ENCODE data around the gene PTH2.

DNA sequence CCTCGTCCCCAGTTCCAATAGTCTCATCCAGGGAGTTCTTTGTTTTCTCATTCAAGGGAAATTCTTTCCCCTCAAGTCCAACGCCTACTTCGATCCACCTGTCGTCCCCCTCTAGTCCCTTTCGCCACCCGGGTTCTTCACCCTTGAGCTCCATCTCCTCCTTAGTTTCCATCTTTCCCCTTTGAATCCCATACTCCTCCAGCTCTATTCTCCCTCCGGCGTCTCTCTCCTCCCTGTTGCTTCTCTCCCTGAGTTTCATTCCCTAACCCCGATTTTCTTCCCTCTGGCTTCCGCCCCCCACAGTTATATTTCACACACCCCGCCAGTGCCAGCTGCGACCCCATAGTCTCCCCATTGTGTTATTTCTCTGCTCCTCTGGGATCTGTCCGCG, 18.7 kb upstream of the PTH2 start:
- TF ChIP-seq POLR2AphosphoS5 (IDR thresholded peaks at IDR 0.05) (no peak), CTCF (IDR thresholded peaks at IDR 0.05; ENCODE audit: poor library complexity, severe bottlenecking) (no peak), RAD21 (conservative IDR thresholded peaks at IDR 0.05) (no peak), EP300 (conservative IDR thresholded peaks at IDR 0.05; ENCODE audit: poor library complexity, severe bottlenecking) (no peak), EZH2 (IDR thresholded peaks at IDR 0.05; ENCODE audit: borderline replicate concordance, insufficient read depth, low read length, poor library complexity, severe bottlenecking) (peak; percentile 56), SMC3 (conservative IDR thresholded peaks at IDR 0.05; ENCODE audit: poor library complexity) (no peak)

All from neural cell (in vitro differentiated cells).